GM13977 (cell line): ENCODE results near the gene CCBE1.

Experiments
- DNase-seq: peaks from one replicate; pipeline ENCODE4 v3.0.0; 2012; ENCODE audit warnings: low spot score
- CTCF ChIP-seq: IDR thresholded peaks from 2 replicates; pipeline ENCODE4 v1.5.1; 2012; ENCODE audit warnings: mild to moderate bottlenecking, control low read depth; ENCODE audit not compliant: insufficient read depth; ENCODE audit errors: extremely low read depth, missing control alignments
- in situ Hi-C: fragments of 300-500 bp; cut with MboI; formaldehyde crosslinking; loops from one replicate; pipeline ENCODE4 v1.12.0; 2022; ENCODE audit warnings: low sequenced_read_pairs, low pct_unique_long_range_greater_than_20kb, mixed read lengths, inconsistent platforms; ENCODE audit not compliant: unreplicated experiment

Gene CCBE1

GRCh38 chr18:59725142-59725541 is 27.9 kb upstream of the CCBE1 start:
- no peak for DNase-seq
- in situ Hi-C loops = no loop called here
- no peak for TF ChIP-seq CTCF

GRCh38 chr18:59724103-59724502 is 26.9 kb upstream of the CCBE1 start:
- no peak for TF ChIP-seq CTCF
- in situ Hi-C loops = no loop called here
- DNase-seq = no peak

- in situ Hi-C loops = no loop called here
- no peak for TF ChIP-seq CTCF
- no peak for DNase-seq
Measured at GRCh38 chr18:59721931-59722330, 24.7 kb upstream of the CCBE1 start.

- in situ Hi-C loops = no loop called here
- DNase-seq = no peak
- TF ChIP-seq CTCF = no peak
Measured at GRCh38 chr18:59721211-59721610, 24.0 kb upstream of the CCBE1 start.

DNA sequence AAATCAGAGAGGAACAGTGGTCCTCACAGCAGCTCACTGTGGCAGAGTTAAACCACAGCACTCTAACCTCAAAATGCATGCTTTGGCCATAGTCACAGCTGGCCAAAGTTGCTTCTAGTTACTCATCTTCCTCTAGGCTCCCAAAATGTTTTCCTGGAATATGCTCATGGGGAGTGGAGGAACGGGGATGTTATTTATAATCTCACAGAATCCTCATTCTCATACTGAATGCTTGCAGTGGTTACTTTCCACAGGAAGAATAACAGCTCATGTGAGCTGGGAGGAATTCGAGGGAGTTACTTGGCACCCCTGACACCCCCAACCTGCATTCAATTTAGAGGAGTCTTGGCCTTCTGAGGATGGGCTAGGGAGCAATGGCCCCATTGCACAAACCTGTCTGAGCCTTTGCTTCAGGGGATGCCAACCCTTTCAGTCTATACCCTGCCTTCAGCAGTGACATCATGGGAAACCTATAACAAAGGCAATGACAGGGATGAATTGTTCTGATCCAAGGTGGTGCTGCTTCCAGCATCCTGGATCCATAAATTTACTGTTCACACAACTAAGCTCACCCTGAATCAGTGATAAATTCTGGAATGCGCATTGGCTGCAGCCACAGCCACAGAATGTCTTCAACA is 22.4 kb upstream of the CCBE1 start:
- DNase-seq = no peak
- in situ Hi-C loops = no loop called here
- TF ChIP-seq CTCF = no peak

- no peak for TF ChIP-seq CTCF
- in situ Hi-C loops = no loop called here
- no peak for DNase-seq
Measured at GRCh38 chr18:59718464-59719157, 21.4 kb upstream of the CCBE1 start.
